Measurements from ENCODE around the gene RPS6KA2.

Gene RPS6KA2

GRCh38 chr6:166474721-166475565 is 152.1 kb downstream of the RPS6KA2 start:
- no peak overlapping the region for H3K27ac ChIP-seq (ENCODE audit: low read depth, low read length)
- H3K9me3 ChIP-seq (ENCODE audit: control insufficient read depth, insufficient read depth, low read depth, low read length), result no peaks in the 10 kb centered on the region
- no peak overlapping the region for H3K9ac ChIP-seq (ENCODE audit: low read length)
- no peaks in the 10 kb centered on the region; the same call in 1 of the 2 replicates for H3K36me3 ChIP-seq (ENCODE audit: control insufficient read depth, insufficient read depth, low read length)
- no peaks in the 10 kb centered on the region for H3K27me3 ChIP-seq (ENCODE audit: control insufficient read depth, insufficient read depth, low read length)
- H3K4me1 ChIP-seq (ENCODE audit: control insufficient read depth, insufficient read depth, low read length), result no peaks in the 10 kb centered on the region
- H3K4me3 ChIP-seq (ENCODE audit: low read depth, low read length), result no peak overlapping the region

GRCh38 chr6:166473886-166474571 is 153.0 kb downstream of the RPS6KA2 start:
- Histone ChIP-seq H3K4me1 (ENCODE audit: control insufficient read depth, insufficient read depth, low read length) (no peaks in the 10 kb centered on the region), H3K36me3 (ENCODE audit: control insufficient read depth, insufficient read depth, low read length) (no peaks in the 10 kb centered on the region; the same call in 1 of the 2 replicates), H3K27ac (ENCODE audit: low read depth, low read length) (no peak overlapping the region), H3K27me3 (ENCODE audit: control insufficient read depth, insufficient read depth, low read length) (no peaks in the 10 kb centered on the region), H3K4me3 (ENCODE audit: low read depth, low read length) (no peak overlapping the region), H3K9me3 (ENCODE audit: control insufficient read depth, insufficient read depth, low read depth, low read length) (no peaks in the 10 kb centered on the region), H3K9ac (ENCODE audit: low read length) (no peak overlapping the region)

GRCh38 chr6:166472636-166473035 is 154.4 kb downstream of the RPS6KA2 start:
- no peak overlapping the region for H3K27ac ChIP-seq (ENCODE audit: low read depth, low read length)
- H3K4me1 ChIP-seq (ENCODE audit: control insufficient read depth, insufficient read depth, low read length), result no peaks in the 10 kb centered on the region
- no peaks in the 10 kb centered on the region for H3K9me3 ChIP-seq (ENCODE audit: control insufficient read depth, insufficient read depth, low read depth, low read length)
- no peaks in the 10 kb centered on the region for H3K27me3 ChIP-seq (ENCODE audit: control insufficient read depth, insufficient read depth, low read length)
- H3K36me3 ChIP-seq (ENCODE audit: control insufficient read depth, insufficient read depth, low read length), result no peaks in the 10 kb centered on the region
- no peak overlapping the region for H3K9ac ChIP-seq (ENCODE audit: low read length)
- H3K4me3 ChIP-seq (ENCODE audit: low read depth, low read length), result no peak overlapping the region

- Histone ChIP-seq H3K9ac (ENCODE audit: low read length) (no peak overlapping the region), H3K27me3 (ENCODE audit: control insufficient read depth, insufficient read depth, low read length) (no peaks in the 10 kb centered on the region), H3K27ac (ENCODE audit: low read depth, low read length) (no peak overlapping the region), H3K36me3 (ENCODE audit: control insufficient read depth, insufficient read depth, low read length) (no peaks in the 10 kb centered on the region), H3K4me1 (ENCODE audit: control insufficient read depth, insufficient read depth, low read length) (no peaks in the 10 kb centered on the region), H3K9me3 (ENCODE audit: control insufficient read depth, insufficient read depth, low read depth, low read length) (no peaks in the 10 kb centered on the region), H3K4me3 (ENCODE audit: low read depth, low read length) (no peak overlapping the region)
These were observed 155.2 kb downstream of the RPS6KA2 start for GRCh38 chr6:166471797-166472260.

GRCh38 chr6:166470863-166471410 is 156.1 kb downstream of the RPS6KA2 start:
- Histone ChIP-seq H3K4me3 (ENCODE audit: low read depth, low read length) (no peak overlapping the region), H3K9ac (ENCODE audit: low read length) (no peak overlapping the region), H3K36me3 (ENCODE audit: control insufficient read depth, insufficient read depth, low read length) (no peaks in the 10 kb centered on the region), H3K4me1 (ENCODE audit: control insufficient read depth, insufficient read depth, low read length) (no peaks in the 10 kb centered on the region), H3K27me3 (ENCODE audit: control insufficient read depth, insufficient read depth, low read length) (no peaks in the 10 kb centered on the region), H3K27ac (ENCODE audit: low read depth, low read length) (no peak overlapping the region), H3K9me3 (ENCODE audit: control insufficient read depth, insufficient read depth, low read depth, low read length) (no peaks in the 10 kb centered on the region)

- H3K27ac ChIP-seq (ENCODE audit: low read depth, low read length), result no peak overlapping the region
These were observed 156.8 kb downstream of the RPS6KA2 start for GRCh38 chr6:166470029-166470862.

GRCh38 chr6:166469426-166469961 is 157.6 kb downstream of the RPS6KA2 start:
- Histone ChIP-seq H3K27ac (ENCODE audit: low read depth, low read length) (no peak overlapping the region), H3K9me3 (ENCODE audit: control insufficient read depth, insufficient read depth, low read depth, low read length) (no peaks in the 10 kb centered on the region), H3K4me1 (ENCODE audit: control insufficient read depth, insufficient read depth, low read length) (no peaks in the 10 kb centered on the region), H3K4me3 (ENCODE audit: low read depth, low read length) (no peak overlapping the region), H3K36me3 (ENCODE audit: control insufficient read depth, insufficient read depth, low read length) (0 out of 2 replicates have a peak, but pooled peaks cover 2% of the 10 kb centered on the region), H3K27me3 (ENCODE audit: control insufficient read depth, insufficient read depth, low read length) (no peaks in the 10 kb centered on the region), H3K9ac (ENCODE audit: low read length) (no peak overlapping the region)

More at GRCh38 chr6:166470029-166470862, 156.8 kb downstream of the RPS6KA2 start:
- Histone ChIP-seq H3K4me3 (ENCODE audit: low read depth, low read length) (no peak overlapping the region), H3K9ac (ENCODE audit: low read length) (no peak overlapping the region), H3K4me1 (ENCODE audit: control insufficient read depth, insufficient read depth, low read length) (no peaks in the 10 kb centered on the region), H3K27me3 (ENCODE audit: control insufficient read depth, insufficient read depth, low read length) (no peaks in the 10 kb centered on the region), H3K36me3 (ENCODE audit: control insufficient read depth, insufficient read depth, low read length) (no peaks in the 10 kb centered on the region), H3K9me3 (ENCODE audit: control insufficient read depth, insufficient read depth, low read depth, low read length) (no peaks in the 10 kb centered on the region)

GRCh38 chr6:166467436-166468000 is 159.5 kb downstream of the RPS6KA2 start:
- H3K9ac ChIP-seq (ENCODE audit: low read length), result no peak overlapping the region
- no peaks in the 10 kb centered on the region for H3K27me3 ChIP-seq (ENCODE audit: control insufficient read depth, insufficient read depth, low read length)
- H3K27ac ChIP-seq (ENCODE audit: low read depth, low read length), result no peak overlapping the region
- no peaks in the 10 kb centered on the region for H3K9me3 ChIP-seq (ENCODE audit: control insufficient read depth, insufficient read depth, low read depth, low read length)
- H3K36me3 ChIP-seq (ENCODE audit: control insufficient read depth, insufficient read depth, low read length), result 0 out of 2 replicates have a peak, but pooled peaks cover 6% of the 10 kb centered on the region
- no peak overlapping the region for H3K4me3 ChIP-seq (ENCODE audit: low read depth, low read length)
- H3K4me1 ChIP-seq (ENCODE audit: control insufficient read depth, insufficient read depth, low read length), result no peaks in the 10 kb centered on the region

GRCh38 chr6:166466178-166467122 is 160.6 kb downstream of the RPS6KA2 start:
- Histone ChIP-seq H3K9me3 (ENCODE audit: control insufficient read depth, insufficient read depth, low read depth, low read length) (no peaks in the 10 kb centered on the region), H3K27ac (ENCODE audit: low read depth, low read length) (no peak overlapping the region), H3K4me3 (ENCODE audit: low read depth, low read length) (no peak overlapping the region)

More at GRCh38 chr6:166466178-166467122, 160.6 kb downstream of the RPS6KA2 start:
- H3K9ac ChIP-seq (ENCODE audit: low read length), result no peak overlapping the region
- H3K4me1 ChIP-seq (ENCODE audit: control insufficient read depth, insufficient read depth, low read length), result no peaks in the 10 kb centered on the region
- H3K27me3 ChIP-seq (ENCODE audit: control insufficient read depth, insufficient read depth, low read length), result no peaks in the 10 kb centered on the region
- H3K36me3 ChIP-seq (ENCODE audit: control insufficient read depth, insufficient read depth, low read length), result 0 out of 2 replicates have a peak, but pooled peaks cover 6% of the 10 kb centered on the region
